ENCODE measurements around the gene DNAJC3. TPM values are rescaled to one million over a fixed set of nuclear protein-coding genes. Genes with fewer than 3 reads are reported as not detected.

Gene DNAJC3
- total and polyA plus RNA-seq, 9 of the 15 experiments (the other 6 are each of a cell fraction or from before 2014, with no cell fraction given), result 7.8 to 21.8 (median 10.4) TPM

DNA sequence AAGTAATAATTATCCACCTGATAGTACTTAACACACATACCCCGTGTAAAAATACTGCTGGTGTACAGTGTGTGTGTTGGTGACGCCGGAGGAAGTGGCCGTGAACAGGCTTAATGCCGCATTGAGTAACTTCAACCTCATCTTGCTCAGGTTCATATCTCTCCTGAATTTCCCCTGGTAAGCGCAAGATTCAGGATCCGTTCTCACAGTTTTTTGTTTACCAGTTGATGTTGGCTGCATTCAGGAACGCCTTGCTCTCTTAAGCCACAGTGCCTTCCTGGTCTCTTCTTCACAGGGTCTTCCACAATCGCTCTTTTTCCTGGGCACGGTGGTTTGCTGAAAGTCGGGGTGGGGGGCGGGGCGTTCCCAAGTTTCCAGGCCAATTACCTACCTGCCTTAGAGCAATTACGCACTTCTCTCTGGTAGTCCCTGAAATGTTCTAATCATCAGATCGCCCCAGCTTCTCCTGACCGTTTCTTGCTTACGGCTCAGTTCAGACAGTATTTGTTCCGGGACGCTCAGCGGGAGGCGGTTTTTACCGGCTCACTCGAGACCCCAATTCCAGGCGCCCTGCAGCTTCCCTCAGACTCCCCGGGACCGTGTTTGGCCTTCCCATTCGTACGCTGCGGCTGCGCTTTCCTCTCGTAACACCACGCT is 706 bp upstream of the DNAJC3 start (continued):
- TF ChIP-seq, protein P1, sequence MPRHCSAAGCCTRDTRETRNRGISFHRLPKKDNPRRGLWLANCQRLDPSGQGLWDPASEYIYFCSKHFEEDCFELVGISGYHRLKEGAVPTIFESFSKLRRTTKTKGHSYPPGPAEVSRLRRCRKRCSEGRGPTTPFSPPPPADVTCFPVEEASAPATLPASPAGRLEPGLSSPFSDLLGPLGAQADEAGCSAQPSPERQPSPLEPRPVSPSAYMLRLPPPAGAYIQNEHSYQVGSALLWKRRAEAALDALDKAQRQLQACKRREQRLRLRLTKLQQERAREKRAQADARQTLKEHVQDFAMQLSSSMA (CRISPR knock-in tag; IDR thresholded peaks at IDR 0.05), result no peak
- TF ChIP-seq NCOA4 (IDR thresholded peaks at IDR 0.05; ENCODE audit: partially characterized antibody) (no peak), MITF (IDR thresholded peaks at IDR 0.05) (no peak), HNRNPLL (IDR thresholded peaks at IDR 0.05; ENCODE audit: low read depth, low read length, poor library complexity, severe bottlenecking) (no peak), CTBP1 (IDR thresholded peaks at IDR 0.05; ENCODE audit: borderline replicate concordance) (no peak), FOXK2 (conservative IDR thresholded peaks at IDR 0.05 in 1 of 2, IDR thresholded peaks at IDR 0.05 in 1 of 2; ENCODE audit: low read depth in 2 of 2) (no peak), POLR2A (conservative IDR thresholded peaks at IDR 0.05) (no peak), ESRRB (CRISPR knock-in tag; IDR thresholded peaks at IDR 0.05; ENCODE audit: borderline replicate concordance) (no peak), KAT8 (IDR thresholded peaks at IDR 0.05; ENCODE audit: low read depth) (no peak), PHB (CRISPR knock-in tag; IDR thresholded peaks at IDR 0.05) (no peak), MBD1 (CRISPR knock-in tag; IDR thresholded peaks at IDR 0.05) (no peak), ZKSCAN3 (CRISPR knock-in tag; IDR thresholded peaks at IDR 0.05) (no peak), CC2D1A (IDR thresholded peaks at IDR 0.05) (no peak), ZNF347 (CRISPR knock-in tag; IDR thresholded peaks at IDR 0.05; ENCODE audit: low read depth) (no peak), CEBPB (tag; IDR thresholded peaks at IDR 0.05) (peak; percentile 68), ZNF778 (CRISPR knock-in tag; IDR thresholded peaks at IDR 0.05) (no peak), ZNF707 (CRISPR knock-in tag; conservative IDR thresholded peaks at IDR 0.05) (no peak), CBX1 (IDR thresholded peaks at IDR 0.05; ENCODE audit: low read depth) (no peak; the same call in 1 of the 2 replicates), GATAD2B (IDR thresholded peaks at IDR 0.05; ENCODE audit: borderline replicate concordance) (no peak), ZNF253 (CRISPR knock-in tag; conservative IDR thresholded peaks at IDR 0.05) (no peak)
- TF ChIP-seq, protein P2, sequence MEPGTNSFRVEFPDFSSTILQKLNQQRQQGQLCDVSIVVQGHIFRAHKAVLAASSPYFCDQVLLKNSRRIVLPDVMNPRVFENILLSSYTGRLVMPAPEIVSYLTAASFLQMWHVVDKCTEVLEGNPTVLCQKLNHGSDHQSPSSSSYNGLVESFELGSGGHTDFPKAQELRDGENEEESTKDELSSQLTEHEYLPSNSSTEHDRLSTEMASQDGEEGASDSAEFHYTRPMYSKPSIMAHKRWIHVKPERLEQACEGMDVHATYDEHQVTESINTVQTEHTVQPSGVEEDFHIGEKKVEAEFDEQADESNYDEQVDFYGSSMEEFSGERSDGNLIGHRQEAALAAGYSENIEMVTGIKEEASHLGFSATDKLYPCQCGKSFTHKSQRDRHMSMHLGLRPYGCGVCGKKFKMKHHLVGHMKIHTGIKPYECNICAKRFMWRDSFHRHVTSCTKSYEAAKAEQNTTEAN (CRISPR knock-in tag; IDR thresholded peaks at IDR 0.05), result no peak
- TF ChIP-seq, protein P3, sequence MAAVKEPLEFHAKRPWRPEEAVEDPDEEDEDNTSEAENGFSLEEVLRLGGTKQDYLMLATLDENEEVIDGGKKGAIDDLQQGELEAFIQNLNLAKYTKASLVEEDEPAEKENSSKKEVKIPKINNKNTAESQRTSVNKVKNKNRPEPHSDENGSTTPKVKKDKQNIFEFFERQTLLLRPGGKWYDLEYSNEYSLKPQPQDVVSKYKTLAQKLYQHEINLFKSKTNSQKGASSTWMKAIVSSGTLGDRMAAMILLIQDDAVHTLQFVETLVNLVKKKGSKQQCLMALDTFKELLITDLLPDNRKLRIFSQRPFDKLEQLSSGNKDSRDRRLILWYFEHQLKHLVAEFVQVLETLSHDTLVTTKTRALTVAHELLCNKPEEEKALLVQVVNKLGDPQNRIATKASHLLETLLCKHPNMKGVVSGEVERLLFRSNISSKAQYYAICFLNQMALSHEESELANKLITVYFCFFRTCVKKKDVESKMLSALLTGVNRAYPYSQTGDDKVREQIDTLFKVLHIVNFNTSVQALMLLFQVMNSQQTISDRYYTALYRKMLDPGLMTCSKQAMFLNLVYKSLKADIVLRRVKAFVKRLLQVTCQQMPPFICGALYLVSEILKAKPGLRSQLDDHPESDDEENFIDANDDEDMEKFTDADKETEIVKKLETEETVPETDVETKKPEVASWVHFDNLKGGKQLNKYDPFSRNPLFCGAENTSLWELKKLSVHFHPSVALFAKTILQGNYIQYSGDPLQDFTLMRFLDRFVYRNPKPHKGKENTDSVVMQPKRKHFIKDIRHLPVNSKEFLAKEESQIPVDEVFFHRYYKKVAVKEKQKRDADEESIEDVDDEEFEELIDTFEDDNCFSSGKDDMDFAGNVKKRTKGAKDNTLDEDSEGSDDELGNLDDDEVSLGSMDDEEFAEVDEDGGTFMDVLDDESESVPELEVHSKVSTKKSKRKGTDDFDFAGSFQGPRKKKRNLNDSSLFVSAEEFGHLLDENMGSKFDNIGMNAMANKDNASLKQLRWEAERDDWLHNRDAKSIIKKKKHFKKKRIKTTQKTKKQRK (IDR thresholded peaks at IDR 0.05; ENCODE audit: borderline replicate concordance, low read depth, low read length), result no peak

Measured in K562 (cell line).